ENCODE results near the gene PIKFYVE. TPM values are rescaled to one million over a fixed set of nuclear protein-coding genes. Genes with fewer than 3 reads are reported as not detected.

The PIKFYVE gene
- total RNA-seq = 14.2 and 15.6 TPM in 2 replicates

DNA sequence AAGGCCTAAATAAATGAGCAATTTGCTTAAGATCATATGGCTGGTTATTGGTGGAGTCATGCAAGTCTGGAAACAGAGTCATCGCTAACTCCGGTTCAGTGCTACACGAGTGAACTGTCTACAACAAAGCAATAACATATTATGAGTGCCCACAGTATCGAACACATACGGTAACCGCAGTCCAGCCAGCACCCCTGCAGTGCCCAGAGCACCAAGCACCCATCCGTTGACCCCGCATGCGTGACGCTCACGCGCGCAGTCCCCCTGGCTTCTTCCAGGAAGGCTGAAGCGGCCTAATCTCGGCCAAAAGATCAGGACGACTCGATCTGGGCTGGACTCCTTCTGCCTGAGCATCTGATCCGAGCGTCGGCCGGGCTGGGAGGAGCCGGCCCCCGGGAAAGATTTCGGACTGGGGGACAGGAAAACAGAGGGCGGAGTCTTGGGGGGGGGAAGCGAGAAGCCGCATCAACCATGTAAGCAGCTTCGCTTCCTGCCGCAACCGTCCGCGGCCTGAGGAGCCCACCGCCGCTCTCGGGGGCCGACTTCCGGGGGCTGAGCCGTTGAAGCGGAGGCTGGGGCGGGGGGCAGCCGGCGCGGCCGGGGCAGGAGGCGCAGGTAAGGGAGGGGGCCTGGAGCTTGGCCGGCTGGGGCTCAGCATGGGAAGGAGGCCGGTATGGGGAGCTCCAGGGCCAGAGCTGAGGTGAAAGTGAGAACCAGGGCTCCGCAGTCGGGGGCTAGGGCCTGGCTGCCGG lies at the start of gene PIKFYVE:
TSS of gene PIKFYVE (plus strand) at position 455 of the 752 bp plus-strand sequence. CDS start 5,265 bp downstream, outside the sequence.

DNA sequence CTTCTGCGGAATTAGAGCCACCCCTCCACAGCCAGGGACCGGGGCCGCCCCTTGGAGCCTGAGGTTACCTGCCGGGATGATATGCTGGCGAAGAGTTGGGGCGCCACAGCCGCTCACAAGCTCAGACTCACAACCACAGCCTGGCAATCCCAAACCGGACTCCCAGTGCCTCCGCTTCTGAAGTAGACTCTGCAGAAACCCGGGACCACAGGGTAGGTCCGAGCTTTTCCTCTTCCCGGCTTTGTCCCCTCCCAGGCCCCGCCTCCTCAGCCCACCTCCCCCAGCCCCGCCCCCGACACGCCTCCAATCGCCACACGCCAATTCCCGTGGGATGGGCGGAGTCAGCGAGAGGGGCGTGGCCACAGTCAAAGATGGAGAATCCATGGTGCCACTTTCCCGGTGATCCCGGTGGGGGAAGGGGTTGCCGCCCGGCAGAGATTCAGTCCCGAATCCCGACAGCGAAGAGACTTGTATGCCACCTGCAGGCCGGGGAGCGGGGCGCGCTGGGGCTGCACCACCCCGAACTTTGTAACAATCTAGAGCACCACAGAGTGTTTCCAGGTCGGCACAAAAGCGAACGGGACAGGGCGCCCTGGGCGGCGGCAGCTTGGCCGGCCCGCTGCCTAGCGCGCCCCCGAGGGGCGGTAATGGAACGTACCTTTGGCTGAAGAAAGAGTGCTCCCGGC lies 11.0 kb upstream of the PIKFYVE start, which contains the start of gene IDH1:
TSS of gene IDH1 (minus strand) at position 201 of the 686 bp plus-strand sequence. CDS start 3,520 bp downstream, outside the sequence.

DNA sequence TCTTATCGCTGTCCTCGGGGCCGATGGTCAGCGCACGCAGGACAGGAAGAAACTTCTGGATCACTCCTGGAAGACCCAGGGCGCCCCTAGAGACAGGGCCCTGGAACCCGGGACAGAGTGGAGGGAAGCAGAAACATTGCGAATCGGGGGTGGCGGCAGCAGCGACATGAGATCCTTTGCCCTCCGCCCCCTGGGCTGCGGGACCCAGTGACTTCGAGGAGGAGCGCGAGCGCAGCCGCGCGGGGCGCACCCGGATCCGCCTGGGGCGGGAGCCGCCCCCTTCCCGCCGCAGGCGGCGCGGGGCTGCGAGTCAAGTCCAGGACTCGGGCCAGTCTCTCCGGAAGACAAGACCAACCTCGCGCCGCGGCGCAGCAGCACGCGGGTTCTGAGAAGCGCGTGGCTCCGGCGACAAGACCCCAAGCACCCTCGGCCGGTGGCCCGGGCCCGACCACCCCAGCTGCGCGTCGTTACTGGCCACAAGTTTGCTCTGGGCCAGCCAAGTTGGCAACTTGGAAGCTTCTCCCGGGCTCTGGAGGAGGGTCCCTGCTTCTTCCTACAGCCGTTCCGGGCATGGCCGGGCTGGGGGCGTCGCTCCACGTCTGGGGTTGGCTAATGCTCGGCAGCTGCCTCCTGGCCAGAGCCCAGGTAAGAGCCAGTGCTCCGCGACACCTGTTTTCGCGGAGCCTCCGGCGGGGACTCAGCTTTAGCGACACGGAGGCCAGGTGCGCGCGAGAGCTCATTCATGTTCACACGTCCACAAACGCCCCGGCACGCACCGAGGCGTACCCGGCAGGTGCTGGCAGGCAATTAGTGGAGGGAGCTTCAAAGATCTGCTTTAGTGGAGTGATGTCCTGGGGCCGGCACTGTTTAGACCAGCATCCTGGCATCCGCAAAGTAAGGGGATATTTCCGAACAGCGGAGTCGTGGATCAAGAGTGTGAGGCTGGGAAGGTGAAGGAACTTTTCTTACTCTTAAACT lies 140.7 kb downstream of the PIKFYVE start, which contains the start of gene PTH2R:
TSS of gene PTH2R (plus strand) at position 319 of the 978 bp plus-strand sequence. CDS start at position 571, 252 bp downstream.

Other genes with a start within 250 kb of the PIKFYVE start
- gene PLEKHM3, start 240.7 kb upstream of the PIKFYVE start, total RNA-seq = 6.1 and 8.4 TPM in 2 replicates
- gene CRYGD, start 141.7 kb upstream of the PIKFYVE start, total RNA-seq = not detected in 2 replicates
- not detected in 2 replicates for gene CRYGC, start 136.4 kb upstream of the PIKFYVE start, total RNA-seq
- not detected in 2 replicates for gene CRYGB, start 120.1 kb upstream of the PIKFYVE start, total RNA-seq
- gene CRYGA, start 102.7 kb upstream of the PIKFYVE start, total RNA-seq = not detected in 2 replicates
- not detected in 2 replicates for gene C2orf80, start 76.2 kb upstream of the PIKFYVE start, total RNA-seq
- 50.9 and 57.2 TPM in 2 replicates for gene IDH1, start 11.2 kb upstream of the PIKFYVE start, total RNA-seq
- gene PTH2R, start 140.5 kb downstream of the PIKFYVE start, total RNA-seq = 0.34 TPM in 1 of 2 replicates, not detected in the other

Measured in cardiac ventricle fibroblast (primary cell).